Keratinocyte (primary cell): ENCODE data around the gene TRDN. TPM values are rescaled to one million over a fixed set of nuclear protein-coding genes. Genes with fewer than 3 reads are reported as not detected.

Source experiments
- DNase-seq: peaks from one replicate; pipeline ENCODE4 v3.0.0-alpha.2; 2011; ENCODE audit warnings: low read depth, missing footprints, low spot score
- FAIRE-seq: peaks from 2 replicates; lab custom pipeline; 2011; peaks lifted over from hg19 to GRCh38; lab: Jason Lieb, UNC
- H2AFZ ChIP-seq: 2 replicates; pipeline ENCODE4 v1.6.0; 2012; ENCODE audit warnings: low read length, control low read depth, inconsistent platforms; ENCODE audit not compliant: control insufficient read depth
- H3K27ac ChIP-seq: 2 replicates; pipeline ENCODE4 v1.5.1; 2011; ENCODE audit warnings: low read length; ENCODE audit not compliant: control insufficient read depth, insufficient read depth
- H3K27me3 ChIP-seq: 3 replicates; pipeline ENCODE4 v1.6.0; 2011; ENCODE audit warnings: low read length; ENCODE audit not compliant: control insufficient read depth, insufficient read depth; ENCODE audit errors: extremely low read depth
- H3K36me3 ChIP-seq, 2 experiments: 2 replicates in 1 of 2; 3 replicates in 1 of 2; pipeline ENCODE4 v1.5.1; 2011; ENCODE audit warnings: low read length in 2 of 2, mild to moderate bottlenecking in 1 of 2; ENCODE audit not compliant: control insufficient read depth in 2 of 2, insufficient read depth in 2 of 2; ENCODE audit errors: extremely low read depth in 1 of 2
- H3K4me1 ChIP-seq: 3 replicates; pipeline ENCODE4 v1.5.1; 2011; ENCODE audit warnings: low read length; ENCODE audit not compliant: control insufficient read depth, insufficient read depth; ENCODE audit errors: extremely low read depth
- H3K4me2 ChIP-seq: 3 replicates; pipeline ENCODE4 v1.6.0; 2011; ENCODE audit warnings: low read depth, low read length; ENCODE audit not compliant: control insufficient read depth, insufficient read depth; ENCODE audit errors: extremely low read depth
- H3K4me3 ChIP-seq, 3 experiments: fragments of 200-600 bp in 1 of 3; sonication (generic) in 1 of 3; 2 replicates in 2 of 3; 3 replicates in 1 of 3; pipeline ENCODE4 v1.5.1; 2011 to 2016; ENCODE audit warnings: low read length in 3 of 3, mild to moderate bottlenecking in 3 of 3, control low read depth in 2 of 3, inconsistent platforms in 1 of 3, low read depth in 1 of 3, mixed read lengths in 1 of 3, mixed run types in 1 of 3, moderate library complexity in 1 of 3; ENCODE audit not compliant: control insufficient read depth in 2 of 3, insufficient read depth in 2 of 3; ENCODE audit errors: extremely low read depth in 1 of 3
- H3K79me2 ChIP-seq: 2 replicates; pipeline ENCODE4 v1.6.0; 2012; ENCODE audit warnings: low read length; ENCODE audit not compliant: control insufficient read depth, insufficient read depth
- H3K9ac ChIP-seq: 3 replicates; pipeline ENCODE4 v1.6.0; 2011; ENCODE audit warnings: low read length; ENCODE audit not compliant: control insufficient read depth, insufficient read depth; ENCODE audit errors: extremely low read depth
- H3K9me1 ChIP-seq: 3 replicates; pipeline ENCODE4 v1.6.0; 2011; ENCODE audit warnings: low read length; ENCODE audit not compliant: control insufficient read depth, insufficient read depth; ENCODE audit errors: extremely low read depth
- H3K9me3 ChIP-seq: 2 replicates; pipeline ENCODE4 v1.5.1; 2012; ENCODE audit warnings: low read depth, low read length; ENCODE audit not compliant: control insufficient read depth
- H4K20me1 ChIP-seq: 3 replicates; pipeline ENCODE4 v1.6.0; 2011; ENCODE audit warnings: low read length; ENCODE audit not compliant: control insufficient read depth, insufficient read depth; ENCODE audit errors: extremely low read depth
- CTCF ChIP-seq, 3 experiments: IDR thresholded peaks in 1 of 3; conservative IDR thresholded peaks in 1 of 3; optimal IDR thresholded peaks in 1 of 3; 2 replicates in 2 of 3; 3 replicates in 1 of 3; pipeline versions ENCODE3 to v1.5.1; 2011; ENCODE audit warnings: low read length in 3 of 3, mild to moderate bottlenecking in 3 of 3, moderate library complexity in 2 of 3, control low read depth in 1 of 3, inconsistent platforms in 1 of 3; ENCODE audit not compliant: insufficient read depth in 2 of 3; ENCODE audit errors: extremely low read depth in 1 of 3
- EZH2 ChIP-seq: IDR thresholded peaks from one replicate; pipeline ENCODE4 v1.6.1; 2012; ENCODE audit warnings: inconsistent platforms, mild to moderate bottlenecking, low read length, moderate library complexity
- dilution Hi-C: fragments of 300-500 bp; cut with MboI; formaldehyde crosslinking; loops from one replicate; pipeline ENCODE4 v1.7.0; 2020; ENCODE audit warnings: low sequenced_read_pairs; ENCODE audit not compliant: extremely low pct_ligation_motif_present
- polyA plus RNA-seq, 5 experiments: library from polyadenylated mRNA; depleted of rRNA in 3 of 5; stranded (reverse) in 3 of 5; stranded (forward) in 1 of 5; unstranded in 1 of 5; fragments of >200 nt; gene quantifications; 1 replicate in 1 of 5; 2 replicates in 3 of 5; 3 replicates in 1 of 5; pipeline versions ENCODE4 v1.2.1 to v1.2.3, GENCODE V29; 2011 to 2012; ENCODE audit warnings: missing spikeins in 2 of 5, low read depth in 1 of 5, low replicate concordance in 1 of 5

Gene TRDN
- polyA plus RNA-seq, 1 donor (not counting 4 experiments of a cell fraction or from before 2014, with no cell fraction given): not detected

- Histone ChIP-seq H3K27me3 (no peaks in the 10 kb centered on the region), H3K9me1 (no peaks in the 10 kb centered on the region), H4K20me1 (no peaks in the 10 kb centered on the region), H3K4me1 (no peaks in the 10 kb centered on the region), H3K9ac (no peak overlapping the region), H3K9me3 (no peaks in the 10 kb centered on the region), H3K79me2 (no peaks in the 10 kb centered on the region), H2AFZ (no peak overlapping the region), H3K27ac (no peak overlapping the region), H3K36me3 (no peaks in the 10 kb centered on the region), H3K4me2 (no peak overlapping the region), H3K4me3 (no peak overlapping the region)
- DNase-seq: no peak
- TF ChIP-seq EZH2: no peak
- TF ChIP-seq CTCF (optimal IDR thresholded peaks at IDR 0.05 in 1 of 3, IDR thresholded peaks at IDR 0.05 in 1 of 3, conservative IDR thresholded peaks at IDR 0.05 in 1 of 3; ENCODE audit: extremely low read depth in 1 of 3, insufficient read depth in 2 of 3, low read length in 3 of 3): no peak
- dilution Hi-C loops: no loop called here
- FAIRE-seq: no peak
These were observed 3.9 kb upstream of the TRDN start for GRCh38 chr6:123640567-123641187.

DNA sequence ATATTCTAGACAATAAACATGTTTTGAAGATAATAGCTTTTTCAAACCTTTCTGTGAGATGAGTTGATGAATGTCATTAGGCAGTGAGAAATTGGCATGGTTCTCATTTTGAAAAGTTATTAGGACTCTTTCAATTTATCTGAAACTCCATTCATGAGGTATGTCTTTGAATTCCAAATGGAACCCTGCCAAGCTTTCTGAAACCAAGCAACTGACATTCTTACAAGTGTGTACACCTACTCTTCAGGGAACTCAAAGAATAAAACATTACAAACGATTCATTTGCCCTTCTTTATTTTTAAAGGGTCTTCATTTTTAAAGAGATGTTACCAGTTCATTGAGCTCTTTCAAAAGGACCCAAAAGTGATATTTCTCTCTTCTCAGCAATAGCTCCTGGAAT lies 2.1 kb upstream of the TRDN start:
- H2AFZ ChIP-seq: no peak overlapping the region
- H3K27me3 ChIP-seq: no peaks in the 10 kb centered on the region
- no peaks in the 10 kb centered on the region for H3K4me1 ChIP-seq
- FAIRE-seq (no peak), DNase-seq (no peak)
- H3K36me3 ChIP-seq: no peaks in the 10 kb centered on the region
- H3K4me2 ChIP-seq: no peak overlapping the region
- no peaks in the 10 kb centered on the region for H3K9me1 ChIP-seq
- dilution Hi-C loops: no loop called here
- no peak overlapping the region for H3K9ac ChIP-seq
- H3K27ac ChIP-seq: no peak overlapping the region
- no peak for TF ChIP-seq EZH2
- no peak for TF ChIP-seq CTCF (optimal IDR thresholded peaks at IDR 0.05 in 1 of 3, IDR thresholded peaks at IDR 0.05 in 1 of 3, conservative IDR thresholded peaks at IDR 0.05 in 1 of 3; ENCODE audit: extremely low read depth in 1 of 3, insufficient read depth in 2 of 3, low read length in 3 of 3)
- no peaks in the 10 kb centered on the region for H3K9me3 ChIP-seq
- H4K20me1 ChIP-seq: no peaks in the 10 kb centered on the region
- H3K4me3 ChIP-seq: no peak overlapping the region
- H3K79me2 ChIP-seq: no peaks in the 10 kb centered on the region
